GM12873 (cell line): ENCODE measurements around the gene GPATCH8.

Experiments used
- TF ChIP-seq, protein P1 (sequence below): IDR thresholded peaks from 2 replicates; pipeline ENCODE4 v1.5.1; 2012; ENCODE audit warnings: low read depth, mild to moderate bottlenecking, moderate library complexity, low read length, control low read depth; ENCODE audit not compliant: insufficient read depth; ENCODE audit errors: missing control alignments

Gene GPATCH8

DNA sequence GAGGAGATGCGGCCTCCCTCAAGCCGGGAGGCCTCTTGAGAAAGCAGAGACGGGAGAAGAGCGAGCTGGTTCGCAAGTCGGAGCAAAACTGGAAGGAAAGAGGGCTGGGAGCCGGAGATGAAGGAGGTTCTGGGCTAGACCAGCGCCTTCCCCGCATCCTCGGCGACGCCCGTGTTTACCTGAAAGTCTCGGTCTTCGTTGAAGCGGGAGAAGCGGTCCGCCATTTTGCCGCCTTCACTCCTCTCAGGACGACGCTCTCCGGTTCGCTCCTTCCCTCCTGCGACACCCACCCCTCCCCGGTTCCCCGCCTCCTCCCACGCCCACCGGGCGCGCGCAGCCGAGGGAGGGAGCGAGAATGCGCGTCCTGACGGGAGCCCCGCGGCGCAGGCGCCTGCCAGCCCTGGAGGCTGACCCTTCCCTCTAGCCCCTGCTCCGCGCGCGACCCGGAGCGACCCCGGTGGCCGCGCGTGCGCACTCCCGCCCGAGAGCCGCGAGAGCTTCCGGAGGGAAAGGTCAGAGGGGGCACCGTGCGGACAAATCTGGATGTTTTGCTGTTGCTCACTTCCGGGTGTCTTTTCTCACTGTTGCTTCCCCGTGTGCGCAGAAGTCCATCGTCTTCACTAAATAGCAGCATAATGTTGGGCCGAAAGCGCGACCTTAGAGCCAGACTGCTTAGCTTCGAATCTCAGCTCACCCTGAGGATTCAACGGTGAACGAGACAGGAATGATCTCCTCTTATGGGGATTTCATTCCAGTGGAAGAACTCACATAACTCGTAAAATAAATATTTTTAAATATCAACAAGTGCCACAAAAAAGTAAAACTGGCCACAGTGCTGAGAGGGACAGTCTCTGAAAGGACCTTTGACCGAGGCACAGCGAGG, at the start of gene GPATCH8:
TSS of gene GPATCH8 (minus strand) at position 260 of the 883 bp plus-strand sequence. CDS start at position 224, 36 bp downstream.
- TF ChIP-seq, protein P1, sequence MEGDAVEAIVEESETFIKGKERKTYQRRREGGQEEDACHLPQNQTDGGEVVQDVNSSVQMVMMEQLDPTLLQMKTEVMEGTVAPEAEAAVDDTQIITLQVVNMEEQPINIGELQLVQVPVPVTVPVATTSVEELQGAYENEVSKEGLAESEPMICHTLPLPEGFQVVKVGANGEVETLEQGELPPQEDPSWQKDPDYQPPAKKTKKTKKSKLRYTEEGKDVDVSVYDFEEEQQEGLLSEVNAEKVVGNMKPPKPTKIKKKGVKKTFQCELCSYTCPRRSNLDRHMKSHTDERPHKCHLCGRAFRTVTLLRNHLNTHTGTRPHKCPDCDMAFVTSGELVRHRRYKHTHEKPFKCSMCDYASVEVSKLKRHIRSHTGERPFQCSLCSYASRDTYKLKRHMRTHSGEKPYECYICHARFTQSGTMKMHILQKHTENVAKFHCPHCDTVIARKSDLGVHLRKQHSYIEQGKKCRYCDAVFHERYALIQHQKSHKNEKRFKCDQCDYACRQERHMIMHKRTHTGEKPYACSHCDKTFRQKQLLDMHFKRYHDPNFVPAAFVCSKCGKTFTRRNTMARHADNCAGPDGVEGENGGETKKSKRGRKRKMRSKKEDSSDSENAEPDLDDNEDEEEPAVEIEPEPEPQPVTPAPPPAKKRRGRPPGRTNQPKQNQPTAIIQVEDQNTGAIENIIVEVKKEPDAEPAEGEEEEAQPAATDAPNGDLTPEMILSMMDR = no peak

DNA sequence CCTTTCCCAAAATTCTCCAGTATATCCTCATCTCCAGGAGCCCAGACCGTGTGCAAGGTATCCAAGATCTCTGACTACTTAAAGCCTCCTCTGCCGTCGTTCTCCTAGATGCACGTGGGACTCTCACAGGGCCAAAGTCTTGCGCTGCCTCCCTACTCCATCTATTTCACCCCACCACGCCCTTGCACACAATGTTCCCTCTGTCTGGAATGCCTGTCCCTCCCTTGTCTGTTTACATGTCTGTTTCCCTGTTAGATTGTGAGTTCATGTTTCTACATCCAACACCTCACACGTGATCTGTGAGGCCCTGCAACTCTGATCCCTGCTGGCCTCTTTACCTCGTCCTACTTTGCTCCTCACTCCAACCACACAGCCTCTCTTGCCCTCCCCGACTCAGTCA, 49.2 kb upstream of the GPATCH8 start:
- TF ChIP-seq, protein P1 = no peak

DNA sequence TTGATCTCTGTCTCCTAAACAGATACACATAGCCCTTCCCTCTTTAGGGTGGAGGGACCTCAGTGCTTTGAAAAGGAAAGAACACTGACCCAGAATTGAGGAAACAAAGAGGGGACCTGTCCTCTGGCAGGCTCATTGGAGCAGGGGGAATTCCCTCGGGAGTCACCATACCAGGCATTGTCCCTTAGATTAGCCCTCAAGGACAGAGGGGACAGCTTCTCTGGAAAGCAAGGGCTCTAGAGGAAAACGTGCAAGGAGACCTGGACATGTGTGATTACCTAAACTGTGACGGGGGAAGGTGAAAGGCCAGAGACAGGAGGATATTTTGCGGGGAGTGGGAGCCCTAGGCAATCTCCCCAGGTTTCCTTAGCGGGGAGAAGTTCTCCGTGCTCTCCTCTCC, 46.5 kb upstream of the GPATCH8 start:
- TF ChIP-seq, protein P1 = no peak

DNA sequence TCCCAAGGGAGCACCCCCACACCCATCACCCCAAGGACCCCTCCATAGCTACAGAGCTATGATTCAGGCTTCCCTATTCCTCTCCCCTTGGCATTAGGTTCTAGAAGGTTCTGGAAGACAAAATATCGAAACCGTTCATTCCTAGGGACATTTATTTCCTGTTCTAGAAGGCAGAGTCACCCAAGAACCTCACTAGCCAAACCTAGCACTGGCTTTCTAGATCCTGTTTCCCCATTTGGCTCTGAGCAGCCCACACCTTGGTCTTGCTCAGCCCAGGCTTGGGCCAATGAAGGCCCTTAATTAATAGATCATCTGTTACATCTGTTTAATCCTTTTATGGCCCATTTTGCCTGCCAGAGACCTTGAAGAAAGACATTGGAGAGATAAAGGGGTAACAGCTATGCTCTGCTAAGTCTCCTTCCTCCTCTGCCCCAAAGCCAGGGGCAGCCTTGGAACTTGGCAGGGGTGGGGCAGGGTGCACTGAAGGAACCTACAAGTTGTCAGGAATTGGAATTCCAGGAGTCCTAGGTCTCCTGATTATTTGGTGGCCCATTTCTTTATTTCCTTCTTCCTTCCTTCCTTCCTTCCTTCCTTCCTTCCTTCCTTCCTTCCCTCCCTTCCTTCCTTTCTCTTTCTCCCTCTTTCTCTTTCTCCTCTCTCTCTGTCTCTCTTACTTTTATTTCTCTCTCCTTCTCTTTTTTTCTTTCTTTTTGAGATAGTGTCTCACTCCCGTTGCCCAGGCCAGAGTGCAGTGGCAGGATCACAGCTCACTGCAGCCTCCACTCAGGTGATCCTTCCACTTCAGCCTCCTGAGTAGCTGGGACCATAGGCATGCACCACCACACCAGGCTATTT, 45.4 kb upstream of the GPATCH8 start:
- TF ChIP-seq, protein P1 = no peak

DNA sequence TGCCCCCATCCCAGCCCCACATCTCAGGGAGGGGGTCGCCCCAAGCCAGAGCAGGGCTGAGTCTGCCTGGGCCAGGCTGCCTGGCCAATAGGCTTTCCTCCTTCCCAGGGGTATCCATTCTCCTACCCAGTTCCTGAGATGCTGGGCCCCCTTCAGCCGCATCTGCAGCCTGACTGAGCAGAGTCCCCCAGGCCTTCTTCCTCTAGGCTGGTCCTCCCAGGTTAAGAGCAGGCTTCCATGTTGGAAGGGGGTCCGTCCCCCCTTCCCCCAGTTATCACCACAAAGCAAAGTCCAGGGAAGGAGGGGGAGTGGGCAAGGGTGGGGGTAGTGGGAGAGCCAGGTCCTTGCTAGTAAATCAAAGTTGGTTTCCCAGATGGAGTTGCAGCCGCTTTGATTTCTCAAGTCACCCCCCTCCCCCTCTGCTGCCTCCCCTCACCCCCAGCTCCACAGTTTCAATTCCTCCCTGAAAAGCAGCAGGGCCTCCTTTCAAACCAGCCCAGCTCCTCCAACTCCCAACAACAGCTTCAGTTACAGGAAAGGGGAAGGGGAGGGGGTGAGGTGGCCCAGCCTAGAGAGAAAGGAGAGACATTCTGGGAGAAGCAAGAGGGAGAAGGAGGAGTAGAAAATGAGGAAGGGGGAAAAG, 44.5 kb upstream of the GPATCH8 start:
- TF ChIP-seq, protein P1 = no peak

DNA sequence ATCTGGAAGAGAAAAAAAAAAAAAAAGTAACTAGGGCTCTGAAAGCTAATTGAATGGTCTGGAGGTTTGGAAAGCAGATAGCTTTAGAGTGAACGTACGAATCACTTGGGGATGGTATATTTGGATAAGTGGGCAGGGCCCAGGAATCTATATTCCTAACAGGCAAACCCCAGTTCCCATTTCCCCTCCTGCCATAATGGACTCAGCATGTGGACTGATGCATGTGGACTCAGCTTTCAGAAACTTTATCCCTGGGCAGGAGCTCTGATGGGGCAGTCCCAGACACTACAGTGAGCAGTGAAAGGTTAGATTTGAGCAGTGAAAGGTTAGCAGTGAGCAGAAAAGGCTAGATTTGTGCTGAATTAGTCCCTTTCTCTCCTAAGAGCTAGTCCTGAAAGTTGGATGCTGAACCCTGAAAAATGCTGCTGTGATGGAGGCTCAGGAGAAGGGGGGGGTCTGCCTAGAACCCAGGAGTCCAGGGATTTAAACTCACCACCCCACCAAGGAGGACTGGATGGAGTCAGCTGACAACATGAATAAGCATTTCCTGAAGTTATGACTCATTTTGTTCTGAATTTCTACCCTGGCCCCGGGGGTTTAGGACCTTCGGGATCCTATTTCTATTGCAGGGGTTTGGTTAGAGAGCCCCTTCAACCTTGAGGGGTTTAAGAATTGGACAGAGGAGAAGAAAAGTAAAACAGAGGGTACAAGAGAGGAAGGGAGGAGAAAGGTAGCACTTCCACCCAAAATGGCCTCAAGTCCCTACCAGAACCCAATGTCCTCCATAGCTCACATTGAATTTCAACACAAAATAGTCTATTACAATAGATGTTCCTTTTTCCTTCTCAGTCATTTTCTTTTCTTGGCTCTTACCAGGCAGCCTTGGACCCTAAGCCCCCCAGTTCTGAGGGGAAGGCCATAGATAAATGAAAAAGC, 43.7 kb upstream of the GPATCH8 start:
- TF ChIP-seq, protein P1 = no peak
